ENCODE data around the gene GPC6.

Gene GPC6

GRCh38 chr13:93708308-93709075 is 481.9 kb downstream of the GPC6 start:
- DNase-seq, result no peak

GRCh38 chr13:93709506-93710244 is 483.1 kb downstream of the GPC6 start:
- peak in 1 of 3 experiments; percentile 39 for DNase-seq

GRCh38 chr13:93714171-93714570 is 487.6 kb downstream of the GPC6 start:
- no peak for DNase-seq

- no peak for DNase-seq
Observed at GRCh38 chr13:93715866-93716265, 489.3 kb downstream of the GPC6 start.

- DNase-seq, result no peak
Observed at GRCh38 chr13:93716623-93717022, 490.0 kb downstream of the GPC6 start.

- peak in 1 of 3 experiments; percentile 42 for DNase-seq
Observed at GRCh38 chr13:93721483-93721882, 494.9 kb downstream of the GPC6 start.

- no peak for DNase-seq
Observed at GRCh38 chr13:93723316-93723715, 496.7 kb downstream of the GPC6 start.

GRCh38 chr13:93724187-93724586 is 497.6 kb downstream of the GPC6 start:
- DNase-seq, result no peak

GRCh38 chr13:93726173-93726957 is 499.8 kb downstream of the GPC6 start:
- DNase-seq, result no peak

- DNase-seq, result no peak
Observed at GRCh38 chr13:93727211-93728141, 500.9 kb downstream of the GPC6 start.

GRCh38 chr13:93729383-93729782 is 502.8 kb downstream of the GPC6 start:
- DNase-seq, result no peak

- no peak for DNase-seq
Observed at GRCh38 chr13:93730780-93731179, 504.2 kb downstream of the GPC6 start.

- no peak for DNase-seq
Observed at GRCh38 chr13:93732186-93732585, 505.6 kb downstream of the GPC6 start.

GRCh38 chr13:93736081-93736480 is 509.5 kb downstream of the GPC6 start:
- no peak for DNase-seq

GRCh38 chr13:93736909-93737308 is 510.3 kb downstream of the GPC6 start:
- DNase-seq, result no peak

GRCh38 chr13:93740334-93740733 is 513.7 kb downstream of the GPC6 start:
- peak in 1 of 3 experiments; percentile 53 for DNase-seq

- DNase-seq, result no peak
Observed at GRCh38 chr13:93744033-93744432, 517.4 kb downstream of the GPC6 start.

GRCh38 chr13:93744886-93745285 is 518.3 kb downstream of the GPC6 start:
- no peak for DNase-seq

GRCh38 chr13:93745884-93746283 is 519.3 kb downstream of the GPC6 start:
- no peak for DNase-seq

- no peak for DNase-seq
Observed at GRCh38 chr13:93746589-93746988, 520.0 kb downstream of the GPC6 start.

GRCh38 chr13:93750676-93751075 is 524.1 kb downstream of the GPC6 start:
- DNase-seq, result no peak

GRCh38 chr13:93751117-93751516 is 524.5 kb downstream of the GPC6 start:
- DNase-seq, result no peak
